DOHH2 (cell line): ENCODE measurements around the gene CTNNBL1.

Source experiments
- EZH2phosphoT487 ChIP-seq: fragments of 200-600 bp; sonication (generic); IDR thresholded peaks from 2 replicates; pipeline ENCODE4 v1.6.1; 2017; ENCODE audit warnings: borderline replicate concordance, mild to moderate bottlenecking, antibody characterized with exemption, low read length, moderate library complexity, mixed read lengths
- TF ChIP-seq, protein P1 (sequence below): fragments of 200-600 bp; sonication (generic); IDR thresholded peaks from one replicate; pipeline ENCODE4 v1.5.1; 2014; ENCODE audit warnings: antibody characterized with exemption, mild to moderate bottlenecking, low read depth, low read length; ENCODE audit not compliant: poor library complexity, severe bottlenecking

DNA sequence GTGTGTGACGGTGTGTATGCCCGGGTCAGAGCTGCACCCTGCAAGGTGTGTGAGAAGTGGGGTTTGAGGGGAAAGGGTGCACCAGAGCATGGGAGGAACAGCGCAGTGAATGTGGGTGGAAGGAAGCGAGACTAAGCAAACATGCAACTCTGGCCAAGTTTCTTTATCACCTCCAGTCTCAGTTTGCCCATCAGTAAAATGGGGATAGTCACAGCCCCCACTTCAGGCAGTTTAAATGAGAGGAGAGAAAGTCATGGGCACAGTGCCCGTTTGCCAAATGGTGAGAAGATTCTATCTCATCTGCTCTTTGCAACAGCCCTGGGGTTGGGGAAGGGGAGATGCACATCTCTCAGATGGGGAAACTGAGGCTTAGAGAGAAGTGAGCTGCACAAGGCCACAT, 196.3 kb downstream of the CTNNBL1 start:
- TF ChIP-seq, protein P1, sequence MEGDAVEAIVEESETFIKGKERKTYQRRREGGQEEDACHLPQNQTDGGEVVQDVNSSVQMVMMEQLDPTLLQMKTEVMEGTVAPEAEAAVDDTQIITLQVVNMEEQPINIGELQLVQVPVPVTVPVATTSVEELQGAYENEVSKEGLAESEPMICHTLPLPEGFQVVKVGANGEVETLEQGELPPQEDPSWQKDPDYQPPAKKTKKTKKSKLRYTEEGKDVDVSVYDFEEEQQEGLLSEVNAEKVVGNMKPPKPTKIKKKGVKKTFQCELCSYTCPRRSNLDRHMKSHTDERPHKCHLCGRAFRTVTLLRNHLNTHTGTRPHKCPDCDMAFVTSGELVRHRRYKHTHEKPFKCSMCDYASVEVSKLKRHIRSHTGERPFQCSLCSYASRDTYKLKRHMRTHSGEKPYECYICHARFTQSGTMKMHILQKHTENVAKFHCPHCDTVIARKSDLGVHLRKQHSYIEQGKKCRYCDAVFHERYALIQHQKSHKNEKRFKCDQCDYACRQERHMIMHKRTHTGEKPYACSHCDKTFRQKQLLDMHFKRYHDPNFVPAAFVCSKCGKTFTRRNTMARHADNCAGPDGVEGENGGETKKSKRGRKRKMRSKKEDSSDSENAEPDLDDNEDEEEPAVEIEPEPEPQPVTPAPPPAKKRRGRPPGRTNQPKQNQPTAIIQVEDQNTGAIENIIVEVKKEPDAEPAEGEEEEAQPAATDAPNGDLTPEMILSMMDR, result no peak
- no peak for TF ChIP-seq EZH2phosphoT487
